Endothelial cell of umbilical vein (primary cell): ENCODE results near the gene PGAM2.

Source experiments
- CTCF ChIP-seq, 2 donors: IDR thresholded peaks; 1 replicate in 1 of 2; 2 replicates in 1 of 2; pipeline ENCODE4 v1.5.1; 2011; ENCODE audit warnings: low read length in 2 of 2, mild to moderate bottlenecking in 2 of 2, moderate library complexity in 2 of 2, control low read depth in 1 of 2, inconsistent platforms in 1 of 2, low read depth in 1 of 2; ENCODE audit not compliant: insufficient read depth in 1 of 2; ENCODE audit errors: extremely low read depth in 1 of 2
- EZH2 ChIP-seq: IDR thresholded peaks from 2 replicates; pipeline ENCODE4 v1.6.1; 2012; ENCODE audit warnings: borderline replicate concordance, low read depth, mild to moderate bottlenecking, moderate library complexity, low read length, inconsistent platforms; ENCODE audit not compliant: severe bottlenecking
- MYC ChIP-seq: IDR thresholded peaks from one replicate; pipeline ENCODE4 v1.6.1; 2011; ENCODE audit warnings: mild to moderate bottlenecking, low read depth, low read length
- POLR2A ChIP-seq: IDR thresholded peaks from 2 replicates; pipeline ENCODE4 v1.6.1; 2012; ENCODE audit warnings: low read depth, mild to moderate bottlenecking, control low read depth, low read length
- POLR2AphosphoS5 ChIP-seq: IDR thresholded peaks from 2 replicates; pipeline ENCODE4 v1.6.1; 2012; ENCODE audit warnings: low read depth, mild to moderate bottlenecking, control low read depth, low read length, moderate library complexity; ENCODE audit not compliant: insufficient read depth

GRCh38 chr7:44057181-44057848, 8.1 kb downstream of the PGAM2 start:
- TF ChIP-seq POLR2A (no peak), CTCF (IDR thresholded peaks at IDR 0.05; ENCODE audit: extremely low read depth in 1 of 2, insufficient read depth in 1 of 2, low read depth in 1 of 2, low read length in 2 of 2) (no peak), EZH2 (no peak), POLR2AphosphoS5 (no peak), MYC (no peak)
